ENCODE results near the gene LDB2.
"Not testable (repeated sequence)": the region's sequence is repeated elsewhere in the genome, so short reads cannot be mapped to it uniquely, and the experiment has no call there.

LDB2 gene

DNA sequence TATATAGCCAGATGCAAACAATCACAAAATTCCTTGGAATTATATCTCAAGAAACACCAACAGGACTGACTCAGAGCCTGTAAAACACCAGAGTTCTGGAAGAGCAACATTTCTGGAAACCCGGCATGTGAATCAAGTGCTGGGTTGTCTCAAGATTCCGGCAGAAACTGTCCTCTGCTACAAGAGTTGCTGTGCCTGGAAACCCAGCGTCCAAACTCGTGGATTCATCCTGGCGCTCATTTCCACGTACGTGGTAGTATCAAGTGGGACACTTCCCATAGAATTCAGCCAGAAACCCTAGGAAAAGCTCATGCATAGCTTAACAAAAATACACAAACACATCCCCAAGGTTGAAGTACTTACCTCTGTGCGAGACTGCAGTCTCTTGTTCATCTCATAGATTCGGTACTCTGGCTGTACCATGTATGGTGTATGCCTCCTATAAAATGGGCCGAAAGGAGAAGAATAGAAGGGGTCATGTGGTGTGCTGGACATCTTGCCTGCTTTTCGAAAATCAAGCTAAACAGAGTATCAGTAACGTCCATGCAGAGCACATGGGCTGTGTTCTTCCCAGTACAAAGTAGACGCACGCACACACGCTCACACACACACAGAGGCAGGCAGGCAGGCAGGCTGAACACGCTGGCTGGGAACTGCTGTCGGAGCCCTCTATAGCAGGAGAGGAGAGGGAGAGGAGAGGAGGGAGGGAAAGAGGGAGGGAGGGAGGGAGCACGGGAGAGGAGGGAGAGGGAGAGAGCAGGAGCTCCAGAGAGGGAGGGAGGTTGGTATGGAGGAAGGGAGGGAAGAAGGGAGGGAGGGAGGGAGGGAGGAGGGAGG, at the start of gene LDB2:
LDB2 (minus strand) TSS at position 655 of the 837 bp plus-strand sequence.
- DNase-seq = no peak

GRCh38 chr4:16942491-16942890, 44.0 kb upstream of the LDB2 start:
- no peak for DNase-seq

GRCh38 chr4:16939178-16939577, 40.7 kb upstream of the LDB2 start:
- DNase-seq = no peak

DNA sequence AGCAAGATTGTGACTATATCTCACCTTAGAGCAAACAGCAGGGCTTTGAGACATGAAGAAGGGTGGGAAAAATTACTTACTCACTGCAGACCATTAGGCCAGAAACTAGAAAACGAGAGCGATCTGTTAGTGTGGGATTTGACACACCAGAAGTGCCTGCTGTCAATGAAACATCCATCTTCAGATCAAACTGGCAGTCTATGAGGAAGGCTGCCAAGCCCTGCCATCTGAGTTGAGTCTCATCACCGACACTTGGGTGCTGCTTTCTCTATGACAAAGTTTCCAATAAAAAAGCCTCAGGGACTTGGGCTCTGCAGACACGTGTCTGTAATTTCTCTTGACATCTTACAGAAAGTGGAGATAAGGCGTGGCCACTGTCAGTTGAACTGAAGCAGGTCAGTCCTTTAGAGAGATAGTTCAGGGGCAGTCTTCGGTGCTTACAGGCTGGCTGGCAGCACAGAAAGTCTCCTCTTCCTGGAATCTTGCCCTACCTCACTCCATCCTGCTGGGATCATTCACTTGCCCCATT, 40.1 kb upstream of the LDB2 start:
- DNase-seq = no peak

DNA sequence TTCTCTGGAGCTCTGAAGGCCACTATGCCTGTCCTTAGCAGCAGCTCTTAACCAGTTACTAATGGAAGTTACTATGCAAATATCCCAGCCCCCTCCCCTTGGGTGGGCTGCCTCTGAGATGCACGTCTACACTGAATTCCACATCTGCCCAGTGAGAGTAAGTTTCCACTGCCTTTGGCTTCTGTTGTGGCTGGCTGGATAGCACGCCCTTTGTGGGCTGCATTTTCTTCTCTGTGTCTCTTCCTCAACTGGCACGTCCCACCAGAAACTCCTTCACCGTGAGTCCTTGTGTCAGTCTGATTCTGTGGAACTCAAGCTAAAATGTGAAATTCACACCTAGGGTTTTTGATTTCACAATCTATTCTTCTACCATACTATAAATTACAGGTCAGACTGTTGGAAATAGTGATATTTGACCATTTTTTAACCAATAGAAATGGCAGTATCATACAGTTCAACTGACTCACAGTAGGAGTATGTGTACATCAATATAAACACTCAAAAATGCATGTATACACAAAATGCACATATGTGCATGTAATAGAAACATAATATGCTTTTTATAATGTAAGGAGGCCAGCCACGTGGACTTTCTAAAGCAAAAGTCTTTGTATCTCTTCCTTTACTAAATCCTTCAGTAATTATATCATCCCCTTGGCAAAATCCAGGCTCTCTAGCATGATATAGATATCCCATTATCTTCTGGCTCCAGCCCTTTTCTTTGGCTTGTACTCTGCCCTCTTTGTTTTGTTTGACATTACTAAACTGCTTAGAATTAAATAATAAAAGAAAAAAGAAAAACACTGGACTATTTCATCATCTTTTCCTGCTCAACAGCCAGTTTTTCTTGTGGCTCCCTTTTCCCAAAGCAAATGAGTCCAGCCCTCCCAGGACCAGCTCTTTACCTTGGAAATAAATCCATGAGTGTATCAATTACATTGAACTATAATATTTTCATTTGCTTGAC, 33.2 kb upstream of the LDB2 start:
- no peak for DNase-seq

- DNase-seq = no peak
Measured at GRCh38 chr4:16926214-16926613, 27.8 kb upstream of the LDB2 start.

DNA sequence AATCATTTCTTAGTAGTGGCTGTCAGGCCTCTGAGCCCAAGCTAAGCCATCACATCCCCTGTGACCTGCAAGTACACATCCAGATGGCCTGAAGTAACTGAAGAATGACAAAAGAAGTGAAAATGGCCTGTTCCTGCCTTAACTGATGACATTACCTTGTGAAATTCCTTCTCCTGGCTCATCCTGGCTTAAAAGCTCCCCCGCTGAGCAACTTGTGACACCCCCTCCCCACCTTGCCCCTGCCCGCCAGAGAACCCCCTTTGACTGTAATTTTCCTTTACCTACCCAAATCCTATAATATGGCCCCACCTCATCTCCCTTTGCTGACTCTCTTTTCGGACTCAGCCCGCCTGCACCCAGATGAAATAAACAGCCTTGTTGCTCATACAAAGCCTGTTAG, 20.3 kb upstream of the LDB2 start:
- not testable (repeated sequence) for DNase-seq

DNA sequence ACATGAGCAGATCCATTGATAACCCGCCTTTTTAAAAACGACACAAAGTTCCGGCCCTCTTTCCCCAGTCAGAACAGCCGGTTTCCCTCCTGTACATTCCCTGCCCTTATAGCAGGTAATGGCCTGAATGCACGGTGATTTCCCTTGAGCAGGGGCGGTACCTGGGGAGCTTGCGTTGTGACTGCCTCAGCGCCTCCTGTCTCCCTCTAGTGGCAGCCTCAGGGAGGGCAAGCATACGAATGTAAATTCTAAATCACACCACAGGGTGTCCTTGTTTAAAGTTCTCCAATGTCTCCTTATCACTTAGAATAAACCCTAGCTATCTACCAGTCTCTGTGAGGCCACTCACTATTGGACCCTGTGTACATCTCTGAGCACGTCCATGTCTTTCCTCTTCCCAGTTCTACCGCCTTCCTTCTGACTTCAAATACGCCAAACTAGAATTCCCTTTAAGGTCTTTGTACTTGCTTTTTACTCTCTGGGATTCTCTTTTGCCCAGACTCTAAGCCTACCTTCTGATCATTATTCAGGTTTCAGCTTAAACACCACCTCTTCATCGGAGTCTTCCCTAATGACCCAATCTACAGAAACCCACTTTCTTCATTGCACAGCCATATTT, 18.4 kb upstream of the LDB2 start:
- DNase-seq = peak; percentile 57

- no peak for DNase-seq
Measured at GRCh38 chr4:16916031-16916430, 17.6 kb upstream of the LDB2 start.

GRCh38 chr4:16914208-16914607, 15.8 kb upstream of the LDB2 start:
- DNase-seq = no peak

- no peak for DNase-seq
Measured at GRCh38 chr4:16912896-16913295, 14.5 kb upstream of the LDB2 start.

DNA sequence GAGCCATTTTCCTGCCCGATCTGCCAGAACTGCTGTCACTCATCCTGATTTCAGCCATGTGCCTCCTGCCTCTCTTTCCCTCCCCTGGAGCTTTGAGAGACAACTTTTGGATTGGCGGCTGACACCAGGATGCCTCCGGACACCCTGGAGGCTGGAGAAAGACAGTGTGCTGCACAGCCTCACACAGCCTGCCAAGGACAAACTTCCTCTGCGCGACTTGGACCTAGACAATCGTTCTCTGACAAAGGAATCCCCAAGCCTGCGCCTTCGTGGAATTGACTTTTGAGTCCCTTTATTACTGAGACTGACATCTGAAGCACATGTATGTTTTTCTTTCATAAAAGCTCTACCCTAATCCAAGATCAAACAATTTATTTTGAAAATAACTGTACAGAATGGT, 10.8 kb upstream of the LDB2 start:
- no peak for DNase-seq

DNA sequence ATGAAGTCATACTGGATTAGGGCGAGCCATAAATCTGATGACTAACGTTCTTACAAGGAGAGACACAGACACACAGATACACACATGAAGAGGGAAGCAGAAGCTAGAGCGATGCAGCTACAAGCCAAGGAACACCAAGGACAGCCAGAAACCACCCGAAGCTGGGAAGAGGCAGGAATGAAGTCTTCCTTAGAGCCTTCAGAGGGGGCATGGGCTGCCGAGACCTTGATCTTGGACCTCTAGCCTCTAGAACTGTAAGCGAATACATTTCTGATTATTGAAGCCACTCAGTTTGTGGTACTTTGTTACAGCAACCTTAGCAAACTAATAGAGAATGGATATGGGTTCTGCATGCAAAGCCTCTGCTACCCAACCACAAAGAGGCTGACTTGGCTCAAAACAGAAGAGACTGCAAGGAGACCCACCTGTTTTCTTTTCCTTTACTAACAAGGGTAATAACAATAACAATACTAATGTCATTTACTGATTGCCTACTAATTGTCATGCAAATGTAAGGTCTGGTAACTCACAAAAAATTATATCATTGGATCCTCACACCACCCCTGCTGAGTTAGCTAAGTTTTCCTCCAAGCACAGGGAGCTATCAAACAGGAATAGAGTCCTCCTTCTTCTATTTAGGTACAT, 10.1 kb upstream of the LDB2 start:
- no peak for DNase-seq

- no peak for DNase-seq
Measured at GRCh38 chr4:16900325-16900724, 1.9 kb upstream of the LDB2 start.

- DNase-seq = no peak
Measured at GRCh38 chr4:16896881-16897750, 1.3 kb downstream of the LDB2 start.

- no peak for DNase-seq
Measured at GRCh38 chr4:16894406-16894805, 4.0 kb downstream of the LDB2 start.

DNA sequence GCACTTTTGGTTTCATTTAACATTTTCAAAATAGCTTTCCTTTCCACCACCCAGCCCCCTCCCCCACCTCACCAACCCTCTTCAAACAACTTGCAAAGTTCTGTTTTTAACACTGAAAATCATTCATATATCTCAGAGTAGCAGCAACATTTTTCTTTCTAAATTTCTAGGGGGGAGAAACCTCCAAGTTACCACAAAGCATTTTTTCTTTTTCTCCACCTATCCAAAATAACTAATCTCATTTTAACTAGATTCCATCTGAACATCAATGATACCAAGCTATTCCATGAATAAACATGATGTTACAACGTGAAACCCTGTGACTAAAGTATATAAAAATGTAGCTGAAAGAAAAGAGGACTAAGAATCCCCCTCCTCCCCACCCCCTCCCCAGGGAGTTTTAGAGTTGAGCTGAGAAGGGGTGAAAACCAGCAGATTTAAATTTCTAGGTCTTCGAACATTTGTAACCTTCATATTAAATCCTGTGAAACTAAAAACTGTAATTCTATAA, 5.2 kb downstream of the LDB2 start:
- no peak for DNase-seq

- peak; percentile 7 for DNase-seq
Measured at GRCh38 chr4:16890651-16891050, 7.8 kb downstream of the LDB2 start.

DNA sequence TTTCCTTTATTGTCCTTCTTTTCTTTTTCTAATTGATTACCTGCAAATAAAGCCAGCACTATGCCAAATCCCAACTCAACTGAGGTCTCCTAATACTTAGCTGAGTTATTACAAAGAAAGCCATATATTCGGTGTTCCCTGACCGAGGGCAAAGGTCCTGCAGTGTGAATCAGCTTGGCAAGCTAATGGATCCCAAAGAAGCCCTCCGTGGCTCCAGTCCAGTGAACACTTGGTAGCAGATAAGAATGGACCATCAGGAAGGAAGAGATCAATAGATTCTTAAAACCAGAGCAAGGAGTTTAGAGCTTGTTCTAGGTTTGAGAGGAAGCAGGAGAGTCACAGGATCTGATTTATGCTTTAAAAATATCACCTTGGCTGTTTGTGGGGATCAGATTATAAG, 8.5 kb downstream of the LDB2 start:
- no peak for DNase-seq

DNA sequence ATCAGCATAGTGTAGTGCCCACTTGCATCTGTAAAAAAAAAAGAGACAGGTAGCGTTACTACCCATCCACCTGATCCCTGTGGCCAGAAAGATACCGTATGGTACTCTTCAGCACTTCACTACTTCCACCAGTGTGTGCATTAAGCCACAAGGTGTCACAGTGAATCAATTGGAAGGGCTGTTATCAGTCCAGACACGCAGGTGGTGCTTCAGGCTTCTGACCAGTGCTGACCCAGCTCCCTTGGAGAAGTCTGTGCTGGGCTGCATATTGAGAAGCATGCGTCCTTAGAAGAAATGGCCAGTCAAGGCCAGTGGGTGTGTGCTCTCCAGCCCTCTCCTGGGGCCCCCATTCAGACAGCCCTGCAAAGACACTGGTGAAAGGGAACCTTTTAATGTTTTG, 10.6 kb downstream of the LDB2 start:
- no peak for DNase-seq

Measured in KG1 (cell line).